ENCODE data around the gene BABAM2.

DNA sequence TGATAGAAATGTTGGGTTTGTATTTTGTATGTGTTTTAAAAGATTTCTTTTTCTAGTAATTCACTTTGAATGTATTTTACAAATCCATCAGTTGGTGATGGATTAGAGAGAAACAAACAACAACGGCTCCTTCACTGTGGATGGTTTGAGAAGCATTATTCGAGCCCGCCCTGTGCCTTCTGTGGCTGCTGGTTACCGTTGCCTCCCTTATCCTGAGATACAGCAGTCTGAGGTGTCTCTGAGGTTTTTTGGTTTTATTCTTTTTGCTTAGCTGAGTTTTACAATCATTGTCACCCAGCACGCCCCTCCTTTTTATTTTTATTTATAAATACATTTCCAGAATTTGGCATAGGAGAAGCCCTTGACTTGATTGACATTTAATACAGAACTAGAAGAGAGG lies 168.3 kb downstream of the BABAM2 start:
- TF ChIP-seq, protein P1, sequence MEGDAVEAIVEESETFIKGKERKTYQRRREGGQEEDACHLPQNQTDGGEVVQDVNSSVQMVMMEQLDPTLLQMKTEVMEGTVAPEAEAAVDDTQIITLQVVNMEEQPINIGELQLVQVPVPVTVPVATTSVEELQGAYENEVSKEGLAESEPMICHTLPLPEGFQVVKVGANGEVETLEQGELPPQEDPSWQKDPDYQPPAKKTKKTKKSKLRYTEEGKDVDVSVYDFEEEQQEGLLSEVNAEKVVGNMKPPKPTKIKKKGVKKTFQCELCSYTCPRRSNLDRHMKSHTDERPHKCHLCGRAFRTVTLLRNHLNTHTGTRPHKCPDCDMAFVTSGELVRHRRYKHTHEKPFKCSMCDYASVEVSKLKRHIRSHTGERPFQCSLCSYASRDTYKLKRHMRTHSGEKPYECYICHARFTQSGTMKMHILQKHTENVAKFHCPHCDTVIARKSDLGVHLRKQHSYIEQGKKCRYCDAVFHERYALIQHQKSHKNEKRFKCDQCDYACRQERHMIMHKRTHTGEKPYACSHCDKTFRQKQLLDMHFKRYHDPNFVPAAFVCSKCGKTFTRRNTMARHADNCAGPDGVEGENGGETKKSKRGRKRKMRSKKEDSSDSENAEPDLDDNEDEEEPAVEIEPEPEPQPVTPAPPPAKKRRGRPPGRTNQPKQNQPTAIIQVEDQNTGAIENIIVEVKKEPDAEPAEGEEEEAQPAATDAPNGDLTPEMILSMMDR (IDR thresholded peaks at IDR 0.05) = no peak
- no peak for TF ChIP-seq POLR2AphosphoS5 (IDR thresholded peaks at IDR 0.05)

All from transverse colon (tissue), 4 donors.